Fibroblast of the conjunctiva (primary cell): ENCODE data around the gene HOXB8.

ENCODE experiments used
- DNase-seq: peaks from one replicate; pipeline ENCODE4 v3.0.0-alpha.2; 2010; ENCODE audit warnings: low read depth

The HOXB8 gene

GRCh38 chr17:48567646-48568354 lies 47.3 kb downstream of the HOXB8 start:
- no peak for DNase-seq

- DNase-seq: no peak
These were observed 47.9 kb downstream of the HOXB8 start for GRCh38 chr17:48567209-48567608.

DNA sequence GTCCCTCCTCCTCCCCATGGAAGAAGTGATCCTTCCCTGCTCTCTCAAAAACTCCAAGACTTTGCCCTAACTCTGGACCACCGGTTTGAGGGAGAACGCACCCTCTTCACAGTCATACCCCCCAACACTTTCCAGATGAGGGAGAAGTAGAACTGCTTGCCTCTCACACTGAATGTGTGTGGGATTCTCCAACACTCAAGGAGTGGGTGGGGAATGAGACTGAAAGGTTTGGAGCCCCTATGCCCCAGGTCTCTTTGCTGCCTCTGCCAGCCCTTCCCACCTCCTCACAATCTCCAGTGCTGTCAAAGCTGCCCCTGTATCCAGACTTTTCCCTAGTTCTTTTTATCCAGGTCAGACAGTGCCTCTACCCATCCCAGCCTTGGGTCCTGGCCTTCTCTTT lies 48.4 kb downstream of the HOXB8 start:
- no peak for DNase-seq

DNA sequence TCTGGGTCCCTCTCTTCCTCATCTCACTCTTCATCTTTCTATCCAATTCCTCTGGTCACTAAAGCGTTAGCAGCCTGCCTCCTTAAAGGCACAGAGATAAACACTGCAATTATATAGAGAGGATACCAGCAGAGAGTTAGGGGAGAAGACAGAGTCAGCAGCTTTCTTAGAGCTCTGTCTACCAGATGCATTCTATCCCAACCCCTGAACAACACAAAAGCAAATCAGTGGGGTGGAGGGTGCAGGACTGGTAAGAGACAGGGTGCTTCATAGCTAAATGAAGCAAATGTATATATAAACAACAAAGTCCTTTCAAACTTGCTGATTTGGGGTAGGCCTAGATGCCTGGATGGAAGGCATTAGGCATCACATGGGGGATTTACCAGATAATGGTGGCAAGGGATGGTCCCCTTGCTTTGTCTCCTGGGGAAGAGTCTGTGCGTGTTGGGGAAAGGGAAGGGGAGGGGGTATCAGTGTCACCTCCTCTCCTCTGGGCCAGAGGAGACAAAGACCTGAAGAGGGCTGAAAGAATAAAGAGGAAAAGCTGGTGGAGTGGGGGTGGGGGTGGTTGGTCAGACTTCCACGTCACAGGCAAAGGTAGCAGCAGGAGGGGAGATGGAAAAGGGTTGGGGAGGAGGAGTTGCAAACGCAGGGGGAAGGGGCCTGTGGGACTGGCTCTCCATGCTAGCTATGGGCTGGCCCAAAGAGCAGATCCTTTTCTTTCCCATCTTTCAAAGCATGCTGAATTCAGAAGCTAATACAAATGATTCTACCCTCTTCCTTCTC lies 49.0 kb downstream of the HOXB8 start:
- no peak for DNase-seq

- DNase-seq: no peak
These were observed 50.0 kb downstream of the HOXB8 start for GRCh38 chr17:48565022-48565554.

GRCh38 chr17:48564188-48565021 lies 50.7 kb downstream of the HOXB8 start:
- no peak for DNase-seq

- DNase-seq: no peak
These were observed 51.3 kb downstream of the HOXB8 start for GRCh38 chr17:48563867-48564187.

- DNase-seq: no peak
These were observed 51.7 kb downstream of the HOXB8 start for GRCh38 chr17:48563385-48563838.

GRCh38 chr17:48562934-48563333 lies 52.2 kb downstream of the HOXB8 start:
- DNase-seq: no peak
